Measurements from ENCODE around the gene AKAP5. TPM values are rescaled to one million over a fixed set of nuclear protein-coding genes. Genes with fewer than 3 reads are reported as not detected.

The AKAP5 gene
- total RNA-seq, 2 donors from 2014 or later = 0.26 to 0.27 TPM

DNA sequence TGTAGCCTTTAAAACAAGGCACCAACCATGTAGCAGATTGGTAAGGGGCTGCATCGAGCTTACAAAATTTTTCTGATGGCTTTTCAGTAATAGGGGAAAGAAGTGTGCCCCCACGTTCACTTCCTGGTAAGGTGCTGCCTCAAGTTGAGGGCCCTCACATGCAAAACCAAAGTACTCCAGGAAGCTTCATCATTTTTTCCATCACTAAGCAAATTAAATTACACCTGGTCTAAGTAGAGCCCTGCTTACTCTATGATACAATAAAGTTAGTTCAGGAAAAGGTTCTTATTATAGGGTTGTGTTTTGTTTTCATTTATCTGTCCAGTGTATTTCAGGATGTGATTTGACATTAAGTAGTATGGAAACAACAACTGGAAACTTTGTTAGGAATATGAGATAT lies 15.0 kb upstream of the AKAP5 start:
- intact Hi-C loops (cut with DNase I) = no loop called here
- DNase-seq = no peak
- no peak for ATAC-seq

GRCh38 chr14:64454671-64455070 lies 10.6 kb upstream of the AKAP5 start:
- DNase-seq = no peak
- intact Hi-C loops (cut with DNase I) = no loop called here
- ATAC-seq = peak in 1 of 2 donors; percentile 27

GRCh38 chr14:64459405-64460136 lies 5.7 kb upstream of the AKAP5 start:
- DNase-seq = no peak
- ATAC-seq = no peak
- intact Hi-C loops (cut with DNase I) = loop anchor here in 1 of 2 donors (10.0 kb wide), 1 partner anchor 115 kb away; no protein-coding TSS in a partner anchor

- no peak for DNase-seq
- ATAC-seq = no peak
- intact Hi-C loops (cut with DNase I) = loop anchor here in 1 of 2 donors (10.0 kb wide), 1 partner anchor 116 kb away; no protein-coding TSS in a partner anchor
Measured at GRCh38 chr14:64461221-64461620, 4.1 kb upstream of the AKAP5 start.

GRCh38 chr14:64463195-64463594 lies 2.1 kb upstream of the AKAP5 start:
- no peak for ATAC-seq
- intact Hi-C loops (cut with DNase I) = loop anchor here in 1 of 2 donors (10.0 kb wide), 1 partner anchor 118 kb away; no protein-coding TSS in a partner anchor
- no peak for DNase-seq

- DNase-seq (no peak), ATAC-seq (no peak)
- intact Hi-C loops (cut with DNase I) = loop anchor here in 1 of 2 donors (10.0 kb wide), 1 partner anchor 119 kb away; no protein-coding TSS in a partner anchor
Measured at GRCh38 chr14:64463873-64464272, 1.4 kb upstream of the AKAP5 start.

DNA sequence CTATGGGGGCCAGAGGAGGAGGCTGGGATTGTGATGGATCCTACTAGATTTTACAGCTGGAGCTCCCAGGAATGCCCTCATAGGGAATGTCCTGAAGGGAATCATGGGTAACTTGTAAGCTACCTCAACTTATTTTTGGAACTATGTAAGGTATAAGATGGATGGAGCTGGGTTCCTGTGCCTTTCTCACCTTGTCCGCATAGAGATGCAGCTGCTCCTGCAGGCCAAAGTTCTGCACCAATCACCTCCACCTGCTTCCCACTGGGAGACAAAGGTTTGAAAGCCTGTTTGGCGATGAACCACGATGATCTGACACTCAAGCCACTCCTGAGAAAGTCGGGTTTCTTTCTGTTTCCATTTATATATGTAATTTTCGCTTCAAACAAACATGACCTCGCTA lies 648 bp upstream of the AKAP5 start:
- no peak for ATAC-seq
- intact Hi-C loops (cut with DNase I) = loop anchor here in 1 of 2 donors (10.0 kb wide), 1 partner anchor 120 kb away; no protein-coding TSS in a partner anchor
- no peak for DNase-seq

GRCh38 chr14:64465831-64466554 lies 694 bp downstream of the AKAP5 start:
- peak; percentile 42 for DNase-seq
- intact Hi-C loops (cut with DNase I) = loop anchor here in 1 of 2 donors (10.0 kb wide), 1 partner anchor 121 kb away; no protein-coding TSS in a partner anchor
- peak; percentile 66 to 74 for ATAC-seq

DNA sequence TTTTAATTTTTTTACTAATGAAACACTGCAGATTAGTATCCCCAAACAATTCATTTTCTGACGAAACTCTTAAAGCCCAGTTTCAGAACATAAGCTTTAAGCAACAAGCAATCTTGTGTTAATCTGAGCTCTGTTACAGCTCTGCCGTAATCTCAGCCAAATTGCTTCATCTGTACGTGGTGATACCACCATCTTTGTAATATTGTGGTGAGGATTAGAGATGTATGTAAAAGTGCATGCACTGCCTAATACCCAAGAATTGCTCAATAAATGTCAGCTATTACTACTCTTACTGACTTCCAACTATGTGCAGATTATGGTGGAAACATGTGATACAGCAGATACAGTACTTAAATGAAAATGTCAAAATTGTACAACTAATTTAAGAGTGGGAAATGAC lies 1.8 kb downstream of the AKAP5 start:
- DNase-seq = no peak
- no peak for ATAC-seq
- intact Hi-C loops (cut with DNase I) = loop anchor here in 1 of 2 donors (10.0 kb wide), 1 partner anchor 122 kb away; no protein-coding TSS in a partner anchor

- ATAC-seq (no peak), DNase-seq (no peak)
- intact Hi-C loops (cut with DNase I) = loop anchor here in 1 of 2 donors (10.0 kb wide), 1 partner anchor 123 kb away; no protein-coding TSS in a partner anchor
Measured at GRCh38 chr14:64467566-64467965, 2.3 kb downstream of the AKAP5 start.

DNA sequence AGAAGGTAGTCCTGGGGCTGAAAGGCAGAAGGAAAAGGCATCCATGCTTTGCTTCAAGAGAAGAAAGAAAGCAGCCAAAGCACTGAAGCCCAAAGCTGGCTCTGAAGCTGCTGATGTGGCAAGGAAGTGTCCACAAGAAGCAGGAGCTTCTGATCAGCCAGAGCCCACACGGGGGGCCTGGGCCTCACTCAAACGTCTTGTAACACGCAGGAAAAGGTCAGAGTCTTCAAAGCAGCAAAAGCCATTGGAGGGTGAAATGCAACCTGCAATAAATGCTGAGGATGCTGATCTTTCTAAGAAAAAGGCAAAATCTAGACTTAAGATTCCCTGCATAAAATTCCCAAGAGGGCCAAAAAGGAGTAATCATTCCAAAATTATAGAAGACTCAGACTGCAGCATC lies 3.2 kb downstream of the AKAP5 start:
- ATAC-seq = no peak
- intact Hi-C loops (cut with DNase I) = loop anchor here in 1 of 2 donors (10.0 kb wide), 1 partner anchor 124 kb away; no protein-coding TSS in a partner anchor
- DNase-seq = no peak

DNA sequence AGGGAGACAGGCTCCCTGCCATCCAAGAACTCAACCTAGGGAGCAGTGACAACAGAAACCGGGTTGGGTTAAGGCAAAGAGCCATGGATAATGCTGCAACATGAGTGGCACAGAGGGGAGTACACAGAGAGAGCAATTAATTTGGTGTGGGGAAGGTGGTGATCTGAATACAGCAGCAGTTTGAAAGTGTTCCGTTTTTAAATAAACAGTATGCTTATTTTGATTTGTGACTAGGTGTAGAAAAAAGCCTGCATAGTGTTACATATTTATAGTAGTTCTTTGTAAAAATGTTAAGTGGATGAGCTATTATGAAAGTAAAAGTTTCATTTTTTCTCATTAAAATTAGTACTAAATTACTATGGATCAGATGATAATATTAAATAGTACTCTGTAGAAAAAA lies 8.7 kb downstream of the AKAP5 start:
- intact Hi-C loops (cut with DNase I) = loop anchor here in 1 of 2 donors (10.0 kb wide), 1 partner anchor 49 kb away; no protein-coding TSS in a partner anchor

DNA sequence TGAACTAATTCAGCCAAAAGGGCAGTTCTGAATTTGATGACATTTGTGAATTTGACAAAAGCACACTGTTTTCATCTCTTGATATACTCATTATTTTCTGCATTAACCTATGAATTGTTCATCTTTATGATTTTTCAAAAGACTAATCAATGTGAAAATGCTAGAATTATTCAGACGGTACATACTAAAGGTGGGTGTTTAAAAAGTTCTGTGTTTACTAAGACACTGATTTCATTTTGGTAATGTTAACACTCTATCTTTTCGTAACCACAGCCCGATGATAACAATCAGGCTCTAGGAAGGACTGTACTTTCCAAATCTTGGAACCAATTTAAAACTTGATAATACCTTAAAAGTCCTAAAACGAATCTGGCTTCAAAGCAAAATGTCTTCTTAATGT lies 9.4 kb downstream of the AKAP5 start:
- intact Hi-C loops (cut with DNase I) = loop anchor here in 1 of 2 donors (5.0 to 10.0 kb wide), 2 partner anchors 50 to 132 kb away; no protein-coding TSS in a partner anchor
- no peak for DNase-seq
- ATAC-seq = no peak

More for the DNA sequence above, 8.7 kb downstream of the AKAP5 start:
- DNase-seq = no peak
- no peak for ATAC-seq

- ATAC-seq = no peak
- no peak for DNase-seq
- intact Hi-C loops (cut with DNase I) = loop anchor here in 1 of 2 donors (5.0 to 10.0 kb wide), 2 partner anchors 51 to 133 kb away; no protein-coding TSS in a partner anchor
Measured at GRCh38 chr14:64475585-64476273, 10.4 kb downstream of the AKAP5 start.

- intact Hi-C loops (cut with DNase I) = loop anchor here in 1 of 2 donors (5.0 to 10.0 kb wide), 2 partner anchors 52 to 134 kb away; no protein-coding TSS in a partner anchor
- no peak for DNase-seq
- ATAC-seq = no peak
Measured at GRCh38 chr14:64476438-64476837, 11.1 kb downstream of the AKAP5 start.

DNA sequence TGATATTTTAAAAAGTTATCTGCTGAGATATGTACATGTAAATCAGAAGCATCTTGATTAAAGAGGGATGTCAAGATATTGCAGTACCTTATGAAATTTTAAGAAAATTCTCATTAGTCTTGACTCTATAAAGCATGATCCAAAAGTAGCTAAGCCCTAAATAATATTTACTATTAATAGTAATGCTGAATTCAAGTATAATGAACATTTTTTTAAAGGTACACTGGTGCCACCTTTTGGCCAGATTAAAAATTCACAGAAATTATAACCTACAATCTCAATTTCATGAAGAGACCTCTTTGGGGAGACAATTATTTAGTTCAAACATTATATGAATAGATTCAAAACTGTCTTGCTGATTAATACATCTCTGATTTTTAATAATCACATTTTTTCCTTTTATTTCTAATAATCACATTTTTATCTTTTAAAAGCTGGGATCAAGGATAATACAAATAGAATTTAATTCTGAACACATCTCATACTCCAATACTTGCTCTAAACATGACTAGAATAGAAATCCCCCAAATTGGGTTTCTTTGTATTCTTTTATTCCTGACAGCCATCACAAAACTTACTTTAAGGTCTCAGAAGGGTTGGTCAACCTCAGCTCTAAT lies 13.4 kb downstream of the AKAP5 start:
- intact Hi-C loops (cut with DNase I) = loop anchor here in 1 of 2 donors (5.0 to 10.0 kb wide), 2 partner anchors 54 to 136 kb away; no protein-coding TSS in a partner anchor
- ATAC-seq (no peak), DNase-seq (no peak)

DNA sequence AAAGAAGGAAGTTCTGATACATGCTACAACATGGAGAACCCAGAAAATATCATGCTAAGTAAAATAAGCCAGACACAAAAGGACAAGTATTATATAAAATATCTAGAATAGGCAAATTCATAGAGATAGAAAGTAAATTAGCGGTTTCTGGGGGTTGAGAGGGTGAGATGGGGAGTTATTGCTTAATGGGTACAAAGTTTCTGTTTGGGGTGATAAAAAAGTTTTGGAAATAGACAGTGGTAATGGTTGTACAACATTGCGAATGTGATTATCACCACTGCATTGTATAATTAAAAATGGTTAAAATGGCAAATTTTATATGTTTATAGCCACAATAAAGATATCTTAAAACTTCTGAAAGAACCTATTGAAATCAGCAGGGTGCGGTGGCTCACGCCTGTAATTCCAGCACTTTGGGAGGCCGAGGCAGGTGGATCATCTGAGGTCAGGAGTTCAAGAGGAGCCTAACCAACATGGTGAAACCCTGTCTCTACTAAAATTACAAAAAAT lies 23.3 kb downstream of the AKAP5 start:
- ATAC-seq = no peak
- intact Hi-C loops (cut with DNase I) = no loop called here
- DNase-seq = no peak

- ATAC-seq (no peak), DNase-seq (no peak)
- intact Hi-C loops (cut with DNase I) = no loop called here
Measured at GRCh38 chr14:64491637-64492036, 26.3 kb downstream of the AKAP5 start.
